HL-60 (cell line): Measurements from ENCODE around the gene EBNA1BP2.

ENCODE experiments used
- DNase-seq, 2 experiments: peaks; one replicate each; pipeline ENCODE4 v3.0.0-alpha.2; 2010 to 2020; ENCODE audit warnings: low read depth in 1 of 2, low spot score in 1 of 2
- H3K27ac ChIP-seq: fragments of 250-450 bp; sonication (Bioruptor Pico); replicated peaks from 2 replicates; pipeline ENCODE4 v1.5.1; 2020; ENCODE audit warnings: mild to moderate bottlenecking, moderate library complexity
- H3K27me3 ChIP-seq: fragments of 250-450 bp; sonication (Bioruptor Pico); 2 replicates; pipeline ENCODE4 v1.5.1; 2021; ENCODE audit warnings: mild to moderate bottlenecking, moderate library complexity; ENCODE audit not compliant: insufficient read depth, poor library complexity, severe bottlenecking
- H3K4me3 ChIP-seq: replicated peaks from 2 replicates; pipeline ENCODE4 v1.5.1; 2011; ENCODE audit warnings: mild to moderate bottlenecking, control low read depth, low read length; ENCODE audit not compliant: insufficient read depth
- GABPA ChIP-seq: IDR thresholded peaks from 2 replicates; pipeline ENCODE4 v1.6.1; 2012; ENCODE audit warnings: low read depth
- POLR2AphosphoS5 ChIP-seq: IDR thresholded peaks from 2 replicates; pipeline ENCODE4 v1.6.1; 2012; ENCODE audit warnings: low read depth
- REST ChIP-seq: IDR thresholded peaks from 2 replicates; pipeline ENCODE4 v1.6.1; 2012; ENCODE audit warnings: low read depth; ENCODE audit not compliant: insufficient replicate concordance
- SPI1 ChIP-seq: IDR thresholded peaks from 2 replicates; pipeline ENCODE4 v1.6.1; 2012; ENCODE audit warnings: low read depth, mild to moderate bottlenecking, borderline replicate concordance
- TF ChIP-seq, protein P1 (sequence below): IDR thresholded peaks from one replicate; pipeline ENCODE4 v1.5.1; 2011; ENCODE audit warnings: low read length, control low read depth, inconsistent platforms; ENCODE audit not compliant: insufficient read depth

The EBNA1BP2 gene

DNA sequence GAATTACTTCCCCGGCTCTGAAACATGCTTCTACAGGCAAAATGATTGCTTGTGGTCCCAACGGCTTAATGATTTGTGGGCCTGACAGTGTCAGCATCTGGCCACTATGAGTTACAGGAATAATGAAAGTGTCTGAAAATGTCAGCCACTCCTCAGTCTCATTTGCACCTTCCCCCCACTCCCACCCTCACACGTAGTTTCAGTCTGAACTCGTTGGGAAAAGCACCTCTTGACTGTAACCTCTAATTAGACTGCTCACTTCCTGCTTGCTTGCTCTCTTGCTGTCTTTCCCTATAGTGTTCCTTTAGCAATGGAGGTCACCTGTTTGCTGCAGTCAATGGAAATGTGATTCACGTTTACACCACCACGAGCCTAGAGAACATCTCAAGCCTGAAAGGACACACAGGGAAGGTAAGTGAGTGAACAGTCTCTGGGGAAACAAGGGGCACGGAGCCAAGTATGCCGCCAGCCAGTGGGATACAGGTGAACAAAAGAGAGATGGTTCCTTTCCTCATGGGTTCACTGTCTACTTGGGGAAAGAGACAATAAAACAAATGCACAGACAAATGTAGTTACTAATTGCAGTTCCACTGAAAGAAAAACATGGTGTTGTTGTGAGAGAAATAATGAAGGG, 27.1 kb upstream of the EBNA1BP2 start:
- H3K4me3 ChIP-seq = no peak overlapping the region
- DNase-seq = no peak
- no peak for TF ChIP-seq GABPA
- no peak for TF ChIP-seq REST
- TF ChIP-seq, protein P1, sequence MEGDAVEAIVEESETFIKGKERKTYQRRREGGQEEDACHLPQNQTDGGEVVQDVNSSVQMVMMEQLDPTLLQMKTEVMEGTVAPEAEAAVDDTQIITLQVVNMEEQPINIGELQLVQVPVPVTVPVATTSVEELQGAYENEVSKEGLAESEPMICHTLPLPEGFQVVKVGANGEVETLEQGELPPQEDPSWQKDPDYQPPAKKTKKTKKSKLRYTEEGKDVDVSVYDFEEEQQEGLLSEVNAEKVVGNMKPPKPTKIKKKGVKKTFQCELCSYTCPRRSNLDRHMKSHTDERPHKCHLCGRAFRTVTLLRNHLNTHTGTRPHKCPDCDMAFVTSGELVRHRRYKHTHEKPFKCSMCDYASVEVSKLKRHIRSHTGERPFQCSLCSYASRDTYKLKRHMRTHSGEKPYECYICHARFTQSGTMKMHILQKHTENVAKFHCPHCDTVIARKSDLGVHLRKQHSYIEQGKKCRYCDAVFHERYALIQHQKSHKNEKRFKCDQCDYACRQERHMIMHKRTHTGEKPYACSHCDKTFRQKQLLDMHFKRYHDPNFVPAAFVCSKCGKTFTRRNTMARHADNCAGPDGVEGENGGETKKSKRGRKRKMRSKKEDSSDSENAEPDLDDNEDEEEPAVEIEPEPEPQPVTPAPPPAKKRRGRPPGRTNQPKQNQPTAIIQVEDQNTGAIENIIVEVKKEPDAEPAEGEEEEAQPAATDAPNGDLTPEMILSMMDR = no peak
- no peaks in the 10 kb centered on the region for H3K27me3 ChIP-seq
- H3K27ac ChIP-seq = no peak overlapping the region

- no peak overlapping the region for H3K27ac ChIP-seq
- no peaks in the 10 kb centered on the region for H3K27me3 ChIP-seq
- DNase-seq = no peak
- TF ChIP-seq POLR2AphosphoS5 (no peak), SPI1 (no peak), GABPA (no peak), REST (no peak)
- TF ChIP-seq, protein P1 = no peak
- no peak overlapping the region for H3K4me3 ChIP-seq
Observed at GRCh38 chr1:43197343-43198127, 25.4 kb upstream of the EBNA1BP2 start.

DNA sequence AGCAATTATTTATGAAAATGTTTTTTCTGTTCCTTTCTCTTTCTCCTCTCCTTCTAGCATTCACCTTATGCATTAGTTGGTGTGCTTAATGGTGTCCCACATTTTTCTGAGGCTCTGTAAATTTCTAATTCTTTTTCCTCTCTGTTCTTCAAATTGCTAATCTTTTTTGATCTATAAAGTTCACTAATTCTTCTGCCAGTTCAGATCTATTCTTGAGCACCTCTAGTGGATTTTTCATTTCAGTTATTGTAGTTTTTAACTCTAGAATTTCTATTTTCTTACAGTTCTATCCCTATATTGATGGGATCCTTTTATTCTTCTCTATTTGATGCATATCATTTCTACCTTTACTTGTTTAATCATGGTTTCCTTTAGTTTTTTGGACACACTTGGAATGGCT, 22.4 kb upstream of the EBNA1BP2 start:
- no peak for TF ChIP-seq REST
- TF ChIP-seq, protein P1 = no peak
- TF ChIP-seq SPI1 = no peak
- no peak for TF ChIP-seq GABPA
- no peak for TF ChIP-seq POLR2AphosphoS5
- H3K27ac ChIP-seq = no peak overlapping the region
- no peaks in the 10 kb centered on the region for H3K27me3 ChIP-seq
- DNase-seq = no peak
- H3K4me3 ChIP-seq = no peak overlapping the region
